Breast epithelium (tissue), 4 donors: ENCODE results near the gene UNC13B. TPM values are rescaled to one million over a fixed set of nuclear protein-coding genes. Genes with fewer than 3 reads are reported as not detected.
"Not testable (repeated sequence)": the region's sequence is repeated elsewhere in the genome, so short reads cannot be mapped to it uniquely, and the experiment has no call there.

Source experiments
- DNase-seq, 2 donors: peaks; one replicate each; pipeline ENCODE4 v3.0.0-alpha.2; 2019; ENCODE audit warnings: low spot score in 2 of 2
- H3K27ac ChIP-seq, 2 donors: fragments of 200-600 bp; sonication (generic) in 1 of 2; one replicate each; pipeline ENCODE4 v1.5.1; 2016 to 2019; ENCODE audit warnings: mild to moderate bottlenecking in 1 of 2
- H3K27me3 ChIP-seq, 2 donors: fragments of 200-600 bp; sonication (generic) in 1 of 2; one replicate each; pipeline versions ENCODE4 v1.5.1 to v1.6.0; 2017 to 2019; ENCODE audit warnings: control low read depth in 1 of 2, mild to moderate bottlenecking in 1 of 2
- H3K36me3 ChIP-seq: fragments of 200-600 bp; one replicate; pipeline ENCODE4 v1.5.1; 2019
- H3K4me1 ChIP-seq, 2 donors: fragments of 200-600 bp; sonication (generic); one replicate each; pipeline ENCODE4 v1.5.1; 2016 to 2019; ENCODE audit warnings: control low read depth in 1 of 2
- H3K4me3 ChIP-seq, 3 donors: fragments of 200-600 bp; sonication (generic); 1 replicate in 2 of 3; 2 replicates in 1 of 3; pipeline ENCODE4 v1.5.1; 2016 to 2019; ENCODE audit warnings: mild to moderate bottlenecking in 3 of 3, moderate library complexity in 2 of 3
- H3K9me3 ChIP-seq, 2 donors: fragments of 200-600 bp; sonication (generic) in 1 of 2; one replicate each; pipeline ENCODE4 v1.5.1; 2016 to 2019; ENCODE audit warnings: control low read depth in 1 of 2
- CTCF ChIP-seq, 3 donors: fragments of 450-650 bp; IDR thresholded peaks; one replicate each; pipeline ENCODE4 v1.5.1; 2016 to 2017; ENCODE audit warnings: antibody characterized with exemption in 3 of 3, mild to moderate bottlenecking in 3 of 3, moderate library complexity in 3 of 3
- POLR2A ChIP-seq: fragments of 450-650 bp; IDR thresholded peaks from one replicate; pipeline ENCODE4 v1.6.1; 2016; ENCODE audit warnings: antibody characterized with exemption, mild to moderate bottlenecking, moderate library complexity
- POLR2AphosphoS5 ChIP-seq, 3 donors: sonication (generic); formaldehyde crosslinking; IDR thresholded peaks; one replicate each; pipeline ENCODE4 v1.6.1; 2017; ENCODE audit warnings: antibody characterized with exemption in 3 of 3
- intact Hi-C: fragments of 100-400 bp; cut with DNase I; formaldehyde crosslinking; loops from one replicate; pipeline ENCODE4 v1.15.1; 2023; ENCODE audit warnings: low total_unique reads
- total RNA-seq, 3 donors: library from RNA; depleted of rRNA; stranded (reverse); fragments of >200 nt; gene quantifications; one replicate each; pipeline ENCODE4 v1.1.0, GENCODE V29; 2016

Gene UNC13B
- total RNA-seq, 3 donors from 2014 or later, result 19.3 to 36.6 (median 27.2) TPM

GRCh38 chr9:35179347-35180280 is 17.8 kb downstream of the UNC13B start:
- Histone ChIP-seq H3K4me3 (no peak overlapping the region), H3K27ac (no peak overlapping the region), H3K27me3 (no peaks in the 10 kb centered on the region), H3K36me3 (no peaks in the 10 kb centered on the region), H3K4me1 (no peaks in the 10 kb centered on the region), H3K9me3 (no peaks in the 10 kb centered on the region)
- no peak for DNase-seq
- TF ChIP-seq POLR2A (no peak), POLR2AphosphoS5 (IDR thresholded peaks at IDR 0.05) (no peak), CTCF (IDR thresholded peaks at IDR 0.05) (no peak)
- intact Hi-C loops, result loop anchor here (5.0 kb wide), 1 partner anchor 603 kb away; no protein-coding TSS in a partner anchor

- no peak overlapping the region for H3K4me3 ChIP-seq
- H3K36me3 ChIP-seq, result no peaks in the 10 kb centered on the region
- DNase-seq, result no peak
- intact Hi-C loops, result loop anchor here (5.0 kb wide), 1 partner anchor 602 kb away; no protein-coding TSS in a partner anchor
- H3K27me3 ChIP-seq, result no peaks in the 10 kb centered on the region
- H3K9me3 ChIP-seq, result no peaks in the 10 kb centered on the region
- TF ChIP-seq POLR2A (no peak), POLR2AphosphoS5 (IDR thresholded peaks at IDR 0.05) (no peak), CTCF (IDR thresholded peaks at IDR 0.05) (no peak)
- no peak overlapping the region for H3K27ac ChIP-seq
- no peaks in the 10 kb centered on the region for H3K4me1 ChIP-seq
Measured at GRCh38 chr9:35180801-35181200, 19.0 kb downstream of the UNC13B start.

GRCh38 chr9:35182401-35182800 is 20.6 kb downstream of the UNC13B start:
- not testable (repeated sequence) for DNase-seq, H3K36me3 ChIP-seq, H3K27me3 ChIP-seq, H3K27ac ChIP-seq, H3K4me1 ChIP-seq, H3K9me3 ChIP-seq, H3K4me3 ChIP-seq
- intact Hi-C loops, result loop anchor here (5.0 kb wide), 1 partner anchor 600 kb away; no protein-coding TSS in a partner anchor

GRCh38 chr9:35182996-35183754 is 21.4 kb downstream of the UNC13B start:
- H3K36me3 ChIP-seq, H3K4me3 ChIP-seq, H3K4me1 ChIP-seq, H3K27me3 ChIP-seq, DNase-seq, H3K9me3 ChIP-seq, H3K27ac ChIP-seq: not testable (repeated sequence)
- intact Hi-C loops, result loop anchor here (5.0 kb wide), 1 partner anchor 599 kb away; no protein-coding TSS in a partner anchor

- H3K4me1 ChIP-seq, H3K27ac ChIP-seq, H3K27me3 ChIP-seq, DNase-seq, H3K36me3 ChIP-seq, H3K9me3 ChIP-seq: not testable (repeated sequence)
- H3K4me3 ChIP-seq, result peak overlapping the region in 2 of 3 donors; percentile 18 to 49
- intact Hi-C loops, result loop anchor here (5.0 kb wide), 1 partner anchor 598 kb away; no protein-coding TSS in a partner anchor
Measured at GRCh38 chr9:35183755-35184480, 22.1 kb downstream of the UNC13B start.

GRCh38 chr9:35186524-35186923 is 24.7 kb downstream of the UNC13B start:
- Histone ChIP-seq H3K4me1 (no peaks in the 10 kb centered on the region), H3K4me3 (no peak overlapping the region), H3K36me3 (no peaks in the 10 kb centered on the region), H3K27me3 (no peaks in the 10 kb centered on the region), H3K27ac (no peak overlapping the region), H3K9me3 (peaks cover 0 to 1% of the 10 kb centered on the region in 2 donors)
- DNase-seq, result no peak
- intact Hi-C loops, result no loop called here
- TF ChIP-seq POLR2AphosphoS5 (IDR thresholded peaks at IDR 0.05), result no peak
- no peak for TF ChIP-seq POLR2A
- no peak for TF ChIP-seq CTCF (IDR thresholded peaks at IDR 0.05)
